DND-41 (cell line): ENCODE results near the gene SEL1L2.

Experiments
- ATAC-seq: fragments of 200-7000 bp; cut with Tn5 transposase; 3 replicates; pipeline ENCODE4 v1.9.1; 2021; ENCODE audit warnings: low read depth; ENCODE audit not compliant: insufficient read depth
- DNase-seq: peaks from one replicate; pipeline ENCODE4 v3.0.0-alpha.2; 2020
- H2AFZ ChIP-seq: 2 replicates; pipeline ENCODE4 v1.6.0; 2012; ENCODE audit warnings: low read depth, low read length
- H3K27ac ChIP-seq: 2 replicates; pipeline ENCODE4 v1.5.1; 2012; ENCODE audit warnings: low read length, inconsistent platforms
- H3K27me3 ChIP-seq: fragments of 200-600 bp; sonication (generic); 2 replicates; pipeline ENCODE4 v1.6.0; 2012; ENCODE audit warnings: low read length, mild to moderate bottlenecking, inconsistent platforms; ENCODE audit not compliant: insufficient read depth, poor library complexity
- H3K36me3 ChIP-seq: 2 replicates; pipeline ENCODE4 v1.5.1; 2012; ENCODE audit warnings: low read length, inconsistent platforms; ENCODE audit not compliant: insufficient read depth
- H3K4me1 ChIP-seq: 2 replicates; pipeline ENCODE4 v1.5.1; 2012; ENCODE audit warnings: mild to moderate bottlenecking, low read length; ENCODE audit not compliant: insufficient read depth
- H3K4me2 ChIP-seq: 2 replicates; pipeline ENCODE4 v1.6.0; 2012; ENCODE audit warnings: mild to moderate bottlenecking, moderate library complexity, low read length, inconsistent platforms; ENCODE audit not compliant: insufficient read depth
- H3K4me3 ChIP-seq, 2 experiments: fragments of 200-600 bp in 1 of 2; shearing (Covaris generic) in 1 of 2; 2 replicates each; pipeline ENCODE4 v1.5.1; 2012 to 2016; ENCODE audit warnings: inconsistent platforms in 2 of 2, low read length in 2 of 2, mild to moderate bottlenecking in 2 of 2, low read depth in 1 of 2, moderate library complexity in 1 of 2
- H3K79me2 ChIP-seq: 2 replicates; pipeline ENCODE4 v1.6.0; 2012; ENCODE audit warnings: low read length, inconsistent platforms; ENCODE audit not compliant: insufficient read depth
- H3K9ac ChIP-seq: 2 replicates; pipeline ENCODE4 v1.6.0; 2012; ENCODE audit warnings: low read depth, mild to moderate bottlenecking, inconsistent platforms, low read length, moderate library complexity
- H3K9me3 ChIP-seq: 2 replicates; pipeline ENCODE4 v1.5.1; 2012; ENCODE audit warnings: low read length, moderate library complexity, mild to moderate bottlenecking, inconsistent platforms; ENCODE audit not compliant: insufficient read depth, severe bottlenecking
- H4K20me1 ChIP-seq: 2 replicates; pipeline ENCODE4 v1.6.0; 2012; ENCODE audit warnings: low read length; ENCODE audit not compliant: insufficient read depth
- CTCF ChIP-seq: IDR thresholded peaks from 2 replicates; pipeline ENCODE4 v1.5.1; 2012; ENCODE audit warnings: borderline replicate concordance, low read length, moderate library complexity, mild to moderate bottlenecking; ENCODE audit not compliant: poor library complexity, severe bottlenecking; ENCODE audit errors: extremely low read depth
- EZH2 ChIP-seq: IDR thresholded peaks from 3 replicates; pipeline ENCODE4 v1.6.1; 2012; ENCODE audit warnings: borderline replicate concordance, low read depth, mild to moderate bottlenecking, moderate library complexity, low read length, inconsistent platforms; ENCODE audit not compliant: severe bottlenecking

SEL1L2 gene

DNA sequence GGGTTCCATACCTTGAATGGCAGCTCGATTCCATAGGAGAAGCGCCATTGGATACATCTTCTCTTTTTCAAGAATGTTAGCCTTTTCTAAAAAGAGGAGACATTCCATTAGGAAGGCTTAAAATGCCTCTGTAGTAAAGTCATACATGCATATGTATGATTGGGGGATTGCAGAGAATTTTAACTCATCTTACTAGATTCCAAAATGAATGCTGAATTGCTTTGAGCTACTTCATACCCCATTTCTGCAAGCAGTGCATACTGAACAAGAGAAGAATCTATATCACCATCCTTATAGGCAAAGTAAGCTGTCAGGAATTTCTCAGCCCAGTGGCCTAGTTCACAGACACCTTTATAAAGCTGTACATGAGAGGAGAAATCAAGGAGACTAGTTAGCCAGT, 125.3 kb downstream of the SEL1L2 start:
- TF ChIP-seq CTCF (no peak), EZH2 (no peak)
- H2AFZ ChIP-seq, result no peak overlapping the region
- H3K9me3 ChIP-seq, result no peaks in the 10 kb centered on the region
- H3K36me3 ChIP-seq, result no peaks in the 10 kb centered on the region
- no peak for ATAC-seq
- no peak overlapping the region for H3K4me3 ChIP-seq
- H4K20me1 ChIP-seq, result no peaks in the 10 kb centered on the region
- no peaks in the 10 kb centered on the region for H3K4me1 ChIP-seq
- H3K4me2 ChIP-seq, result no peak overlapping the region
- no peak overlapping the region for H3K9ac ChIP-seq
- H3K27me3 ChIP-seq, result peaks cover 13% of the 10 kb centered on the region
- no peak for DNase-seq
- no peak overlapping the region for H3K27ac ChIP-seq
- H3K79me2 ChIP-seq, result no peaks in the 10 kb centered on the region

DNA sequence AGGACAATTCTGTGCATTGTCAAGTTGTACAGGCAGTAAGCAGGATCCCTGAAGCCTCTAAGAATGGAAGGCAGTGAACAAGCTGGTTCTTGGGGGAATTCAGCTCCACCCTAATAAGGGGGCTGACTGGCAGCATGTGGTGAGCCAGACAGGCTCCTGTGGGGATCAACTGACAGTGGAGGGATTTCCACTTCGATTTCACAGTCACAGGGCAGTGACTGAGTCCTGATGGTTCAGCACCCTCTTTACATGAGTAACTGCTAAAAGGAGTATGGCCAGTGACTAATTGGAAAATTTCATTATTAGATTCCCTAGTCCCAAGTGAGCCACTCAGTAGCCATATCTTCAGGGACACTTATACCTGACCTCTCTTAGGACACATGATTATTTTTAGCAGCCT, 127.2 kb downstream of the SEL1L2 start:
- Histone ChIP-seq H3K9ac (no peak overlapping the region), H2AFZ (no peak overlapping the region), H3K4me1 (no peaks in the 10 kb centered on the region), H3K27me3 (peaks cover 13% of the 10 kb centered on the region), H3K36me3 (no peaks in the 10 kb centered on the region), H3K79me2 (no peaks in the 10 kb centered on the region), H4K20me1 (no peaks in the 10 kb centered on the region), H3K27ac (no peak overlapping the region), H3K9me3 (no peaks in the 10 kb centered on the region), H3K4me3 (no peak overlapping the region), H3K4me2 (no peak overlapping the region)
- DNase-seq (no peak), ATAC-seq (no peak)
- TF ChIP-seq EZH2 (no peak), CTCF (no peak)

DNA sequence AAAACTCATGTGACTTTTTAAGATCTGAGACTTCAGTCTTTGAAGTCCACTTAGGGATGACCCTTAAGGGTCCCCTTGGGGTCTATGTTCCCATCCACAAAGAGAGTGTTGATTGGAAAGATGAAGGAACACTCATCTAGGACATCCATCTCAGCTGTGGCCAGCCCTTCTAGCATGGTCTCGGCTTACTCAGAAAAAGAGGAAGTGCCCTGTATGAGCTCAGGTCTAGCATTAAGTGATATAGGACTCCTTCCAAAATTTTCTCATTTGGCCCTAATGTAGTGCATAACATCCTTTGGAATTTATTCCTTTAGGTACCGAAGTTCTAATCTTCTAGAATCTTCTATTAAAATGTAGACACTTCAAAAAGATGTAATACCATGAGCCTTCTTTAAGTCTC, 128.2 kb downstream of the SEL1L2 start:
- H3K4me2 ChIP-seq, result no peak overlapping the region
- no peak for TF ChIP-seq EZH2
- no peak for TF ChIP-seq CTCF
- DNase-seq, result no peak
- no peaks in the 10 kb centered on the region for H3K79me2 ChIP-seq
- no peak for ATAC-seq
- H3K27me3 ChIP-seq, result peaks cover 15% of the 10 kb centered on the region
- H3K4me1 ChIP-seq, result no peaks in the 10 kb centered on the region
- no peaks in the 10 kb centered on the region for H3K9me3 ChIP-seq
- no peak overlapping the region for H3K9ac ChIP-seq
- no peaks in the 10 kb centered on the region for H3K36me3 ChIP-seq
- no peaks in the 10 kb centered on the region for H4K20me1 ChIP-seq
- no peak overlapping the region for H2AFZ ChIP-seq
- no peak overlapping the region for H3K4me3 ChIP-seq
- no peak overlapping the region for H3K27ac ChIP-seq

GRCh38 chr20:13858871-13859270, 131.5 kb downstream of the SEL1L2 start:
- ATAC-seq, result no peak
- TF ChIP-seq CTCF (no peak), EZH2 (no peak)

More at GRCh38 chr20:13858871-13859270, 131.5 kb downstream of the SEL1L2 start:
- no peak overlapping the region for H3K9ac ChIP-seq
- no peaks in the 10 kb centered on the region for H3K9me3 ChIP-seq
- H2AFZ ChIP-seq, result no peak overlapping the region
- peaks cover 3% of the 10 kb centered on the region for H3K27me3 ChIP-seq
- no peaks in the 10 kb centered on the region for H3K4me1 ChIP-seq
- H3K4me2 ChIP-seq, result no peak overlapping the region
- H3K4me3 ChIP-seq, result no peak overlapping the region
- H3K27ac ChIP-seq, result no peak overlapping the region
- H3K79me2 ChIP-seq, result no peaks in the 10 kb centered on the region
- H4K20me1 ChIP-seq, result no peaks in the 10 kb centered on the region
- no peak for DNase-seq
- H3K36me3 ChIP-seq, result no peaks in the 10 kb centered on the region
